Measurements from ENCODE around the gene TNFAIP8L2. TPM values are rescaled to one million over a fixed set of nuclear protein-coding genes. Genes with fewer than 3 reads are reported as not detected.
"Not testable (repeated sequence)": the region's sequence is repeated elsewhere in the genome, so short reads cannot be mapped to it uniquely, and the experiment has no call there.

The TNFAIP8L2 gene
- polyA plus RNA-seq, 3 donors, result 1.2 to 2.1 (median 1.3) TPM

GRCh38 chr1:151188667-151189066 lies 32.2 kb downstream of the TNFAIP8L2 start:
- not testable (repeated sequence) for DNase-seq

GRCh38 chr1:151189637-151190445 lies 33.4 kb downstream of the TNFAIP8L2 start, which contains the start of gene VPS72:
Gene VPS72 (minus strand): TSS chr1:151190197. CDS start chr1:151190121, 76 bp downstream.
- DNase-seq, result peak; percentile 91

- DNase-seq, result no peak
Observed at GRCh38 chr1:151192047-151192446, 35.6 kb downstream of the TNFAIP8L2 start.

GRCh38 chr1:151193304-151193703 lies 36.9 kb downstream of the TNFAIP8L2 start:
- no peak for DNase-seq

- DNase-seq, result no peak
Observed at GRCh38 chr1:151193856-151194255, 37.4 kb downstream of the TNFAIP8L2 start.

- not testable (repeated sequence) for DNase-seq
Observed at GRCh38 chr1:151194894-151195594, 38.6 kb downstream of the TNFAIP8L2 start.

GRCh38 chr1:151196292-151196800 lies 39.9 kb downstream of the TNFAIP8L2 start:
- DNase-seq, result peak; percentile 87

GRCh38 chr1:151197863-151198253 lies 41.4 kb downstream of the TNFAIP8L2 start:
- DNase-seq, result no peak

- DNase-seq, result peak; percentile 99
Observed at GRCh38 chr1:151198254-151199127, 42.0 kb downstream of the TNFAIP8L2 start, which contains the start of gene PIP5K1A. Gene PIP5K1A (plus strand): TSS chr1:151198552. CDS start chr1:151198997, 445 bp downstream.

GRCh38 chr1:151199873-151200581 lies 43.6 kb downstream of the TNFAIP8L2 start:
- no peak for DNase-seq

GRCh38 chr1:151205381-151205965 lies 49.0 kb downstream of the TNFAIP8L2 start:
- not testable (repeated sequence) for DNase-seq

Other genes with a start within 250 kb of the TNFAIP8L2 start
- gene SETDB1, start 230.3 kb upstream of the TNFAIP8L2 start, polyA plus RNA-seq (ENCODE audit: insufficient read length in 3 of 3), result 10 to 100 TPM; 69.0 to 96.6 (median 92.2) TPM
- 100 to 1,000 TPM; 300 to 329 (median 318) TPM for gene CERS2, start 181.8 kb upstream of the TNFAIP8L2 start, polyA plus RNA-seq (ENCODE audit: insufficient read length in 3 of 3)
- gene ANXA9, start 174.4 kb upstream of the TNFAIP8L2 start, polyA plus RNA-seq (ENCODE audit: insufficient read length in 3 of 3), result 10 to 100 TPM; 12.8 to 23.1 (median 17.9) TPM
- gene MINDY1, start 149.7 kb upstream of the TNFAIP8L2 start, polyA plus RNA-seq (ENCODE audit: insufficient read length in 3 of 3), result 10 to 100 TPM; 39.6 to 57.0 (median 54.9) TPM
- 10 to 100 TPM; 41.9 to 45.8 (median 43.7) TPM for gene PRUNE1, start 148.2 kb upstream of the TNFAIP8L2 start, polyA plus RNA-seq (ENCODE audit: insufficient read length in 3 of 3)
- gene BNIPL, start 120.1 kb upstream of the TNFAIP8L2 start, polyA plus RNA-seq (ENCODE audit: insufficient read length in 3 of 3), result 1 to 10 TPM; 1.9 to 5.9 (median 4.6) TPM
- 10 to 100 TPM; 10.2 to 14.1 (median 11.8) TPM for gene C1orf56, start 108.9 kb upstream of the TNFAIP8L2 start, polyA plus RNA-seq (ENCODE audit: insufficient read length in 3 of 3)
- gene CDC42SE1, start 97.0 kb upstream of the TNFAIP8L2 start, polyA plus RNA-seq (ENCODE audit: insufficient read length in 3 of 3), result 10 to 100 TPM; 68.5 to 89.0 (median 80.4) TPM
- gene MLLT11, start 96.3 kb upstream of the TNFAIP8L2 start, polyA plus RNA-seq (ENCODE audit: insufficient read length in 3 of 3), result 10 to 100 TPM; 23.9 to 24.4 (median 23.9) TPM
- gene GABPB2, start 85.9 kb upstream of the TNFAIP8L2 start, polyA plus RNA-seq (ENCODE audit: insufficient read length in 3 of 3), result 10 to 100 TPM in 2 of 3 donors, 1 to 10 TPM in 1; 9.1 to 17.5 (median 14.7) TPM
- 10 to 100 TPM; 27.5 to 37.6 (median 33.3) TPM for gene SEMA6C, start 10.0 kb upstream of the TNFAIP8L2 start, polyA plus RNA-seq (ENCODE audit: insufficient read length in 3 of 3)
- 10 to 100 TPM; 16.5 to 17.3 (median 16.7) TPM for gene LYSMD1, start 9.3 kb downstream of the TNFAIP8L2 start, polyA plus RNA-seq (ENCODE audit: insufficient read length in 3 of 3)
- 10 to 100 TPM; 41.1 to 45.6 (median 45.2) TPM for gene SCNM1, start 9.5 kb downstream of the TNFAIP8L2 start, polyA plus RNA-seq (ENCODE audit: insufficient read length in 3 of 3)
- gene TMOD4, start 19.3 kb downstream of the TNFAIP8L2 start, polyA plus RNA-seq (ENCODE audit: insufficient read length in 3 of 3), result 1 to 10 TPM; 1.1 to 2.4 (median 1.5) TPM
- 10 to 100 TPM; 72.3 to 75.9 (median 73.5) TPM for gene VPS72, start 33.5 kb downstream of the TNFAIP8L2 start, polyA plus RNA-seq (ENCODE audit: insufficient read length in 3 of 3)
- 10 to 100 TPM; 61.7 to 89.4 (median 74.3) TPM for gene PIP5K1A, start 41.9 kb downstream of the TNFAIP8L2 start, polyA plus RNA-seq (ENCODE audit: insufficient read length in 3 of 3)
- gene PSMD4, start 98.1 kb downstream of the TNFAIP8L2 start, polyA plus RNA-seq (ENCODE audit: insufficient read length in 3 of 3), result 100 to 1,000 TPM; 166 to 188 (median 183) TPM
- gene ZNF687, start 125.7 kb downstream of the TNFAIP8L2 start, polyA plus RNA-seq (ENCODE audit: insufficient read length in 3 of 3), result 10 to 100 TPM; 25.2 to 30.0 (median 27.5) TPM
- gene PI4KB, start 170.8 kb downstream of the TNFAIP8L2 start, polyA plus RNA-seq (ENCODE audit: insufficient read length in 3 of 3), result 10 to 100 TPM; 63.5 to 72.7 (median 70.2) TPM
- gene RFX5, start 190.6 kb downstream of the TNFAIP8L2 start, polyA plus RNA-seq (ENCODE audit: insufficient read length in 3 of 3), result 10 to 100 TPM; 42.7 to 47.1 (median 42.8) TPM
- gene SELENBP1, start 216.1 kb downstream of the TNFAIP8L2 start, polyA plus RNA-seq (ENCODE audit: insufficient read length in 3 of 3), result 10 to 100 TPM; 49.4 to 51.2 (median 50.7) TPM
- gene PSMB4, start 242.9 kb downstream of the TNFAIP8L2 start, polyA plus RNA-seq (ENCODE audit: insufficient read length in 3 of 3), result 100 to 1,000 TPM; 248 to 283 (median 257) TPM

Measured in renal pelvis (tissue), 4 donors.